Epidermal melanocyte (primary cell): ENCODE results near the gene PLEKHM2.
A peak's percentile ranks its signal among the peaks of the same experiment; 100 is the strongest.

Experiments used
- DNase-seq: peaks from one replicate; pipeline ENCODE4 v3.0.0; 2011; ENCODE audit warnings: low spot score; ENCODE audit not compliant: insufficient read length

The PLEKHM2 gene

GRCh38 chr1:15674386-15675159, 9.5 kb upstream of the PLEKHM2 start:
- DNase-seq = no peak

GRCh38 chr1:15676010-15676409, 8.1 kb upstream of the PLEKHM2 start:
- no peak for DNase-seq

GRCh38 chr1:15676688-15677661, 7.1 kb upstream of the PLEKHM2 start:
- no peak for DNase-seq

- no peak for DNase-seq
Observed at GRCh38 chr1:15678578-15678977, 5.5 kb upstream of the PLEKHM2 start.

GRCh38 chr1:15680131-15680530, 4.0 kb upstream of the PLEKHM2 start:
- DNase-seq = no peak

- DNase-seq = peak; percentile 88
Observed at GRCh38 chr1:15680561-15681348, 3.4 kb upstream of the PLEKHM2 start.

- no peak for DNase-seq
Observed at GRCh38 chr1:15681349-15682292, 2.5 kb upstream of the PLEKHM2 start.

- DNase-seq = no peak
Observed at GRCh38 chr1:15682936-15683341, 1.2 kb upstream of the PLEKHM2 start.

- no peak for DNase-seq
Observed at GRCh38 chr1:15683345-15684039, 628 bp upstream of the PLEKHM2 start.

- DNase-seq = no peak
Observed at GRCh38 chr1:15684468-15685291, 560 bp downstream of the PLEKHM2 start.

GRCh38 chr1:15685820-15686219, 1.7 kb downstream of the PLEKHM2 start:
- DNase-seq = no peak

GRCh38 chr1:15687446-15687845, 3.3 kb downstream of the PLEKHM2 start:
- no peak for DNase-seq

GRCh38 chr1:15690317-15690716, 6.2 kb downstream of the PLEKHM2 start:
- no peak for DNase-seq

- DNase-seq = no peak
Observed at GRCh38 chr1:15691434-15692032, 7.4 kb downstream of the PLEKHM2 start.

- DNase-seq = no peak
Observed at GRCh38 chr1:15692121-15692682, 8.1 kb downstream of the PLEKHM2 start.

GRCh38 chr1:15693371-15693770, 9.3 kb downstream of the PLEKHM2 start:
- DNase-seq = no peak

GRCh38 chr1:15696956-15697521, 12.9 kb downstream of the PLEKHM2 start:
- DNase-seq = no peak

GRCh38 chr1:15698201-15698600, 14.1 kb downstream of the PLEKHM2 start:
- no peak for DNase-seq
